Muscle of arm (tissue), 12 donors: ENCODE results near the gene AKAP10. TPM values are rescaled to one million over a fixed set of nuclear protein-coding genes. Genes with fewer than 3 reads are reported as not detected.
"Not testable (repeated sequence)": the region's sequence is repeated elsewhere in the genome, so short reads cannot be mapped to it uniquely, and the experiment has no call there.

Experiments
- DNase-seq: peaks from one replicate; pipeline ENCODE4 v3.0.0-alpha.2; 2013
- polyA plus RNA-seq, 12 donors: library from polyadenylated mRNA; unstranded; fragments of 120-200 nt; gene quantifications; one replicate each; pipeline ENCODE4 v1.2.1, GENCODE V29; 2013; ENCODE audit not compliant: insufficient read length in 12 of 12

AKAP10 gene
- polyA plus RNA-seq, 12 donors, result 16.7 to 23.5 (median 20.6) TPM; not detected in 1

DNA sequence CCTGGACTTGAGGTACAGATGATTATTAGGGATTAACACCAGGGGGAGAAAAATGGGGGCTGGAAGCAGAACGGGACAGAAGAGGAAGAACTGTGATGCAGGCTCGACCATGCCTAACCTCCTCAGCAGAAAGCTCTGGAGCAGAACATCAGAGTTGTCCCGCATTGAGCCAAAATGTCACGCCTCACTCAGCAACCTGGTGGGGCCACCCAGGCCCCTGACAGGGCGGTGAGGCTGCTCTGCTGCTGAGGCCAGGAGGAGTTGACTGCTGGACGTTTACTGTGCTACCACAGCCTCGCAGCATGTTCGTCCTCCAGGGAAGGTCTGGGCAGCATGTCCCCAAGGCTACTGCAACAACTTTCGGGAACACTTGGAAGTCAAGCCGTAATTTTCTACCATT, 103.4 kb downstream of the AKAP10 start:
- DNase-seq, result no peak

- no peak for DNase-seq
Measured at GRCh38 chr17:19873346-19873745, 104.3 kb downstream of the AKAP10 start.

DNA sequence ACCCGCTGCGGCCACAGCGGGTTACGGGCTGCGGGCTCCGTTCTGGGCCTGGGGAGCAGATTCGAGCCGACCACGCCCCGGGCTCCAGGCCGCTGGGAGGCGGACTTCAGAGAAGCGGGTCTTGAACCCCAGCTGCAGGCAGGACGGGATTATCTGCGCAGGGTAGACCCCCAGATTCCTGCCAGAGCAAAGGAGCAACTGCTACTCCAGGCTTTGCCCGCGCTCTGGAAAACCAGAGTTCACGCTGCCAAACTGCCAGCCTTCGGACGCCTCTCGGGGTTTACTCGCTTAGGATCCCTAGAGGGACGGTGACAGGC, 109.6 kb downstream of the AKAP10 start:
- no peak for DNase-seq

GRCh38 chr17:19867329-19868078, 110.1 kb downstream of the AKAP10 start, which contains the start of gene ULK2:
TSS of gene ULK2 (minus strand) at chr17:19867936. CDS start at chr17:19867417, 519 bp downstream.
- peak; percentile 64 for DNase-seq

DNA sequence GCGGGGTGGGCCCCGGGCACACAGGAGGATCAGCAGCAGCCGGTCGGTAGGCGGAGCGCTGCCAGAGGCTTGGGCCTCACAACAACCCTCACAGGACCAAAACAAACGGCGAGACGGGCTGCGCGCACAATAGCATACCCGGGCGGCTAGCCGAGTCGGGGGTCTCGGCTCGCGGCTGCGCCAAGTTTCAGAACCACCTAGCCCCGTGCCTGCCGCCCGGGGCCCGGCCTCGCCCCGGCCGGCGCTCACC, 110.6 kb downstream of the AKAP10 start:
- peak; percentile 65 for DNase-seq

- no peak for DNase-seq
Measured at GRCh38 chr17:19865021-19865420, 112.6 kb downstream of the AKAP10 start.

DNA sequence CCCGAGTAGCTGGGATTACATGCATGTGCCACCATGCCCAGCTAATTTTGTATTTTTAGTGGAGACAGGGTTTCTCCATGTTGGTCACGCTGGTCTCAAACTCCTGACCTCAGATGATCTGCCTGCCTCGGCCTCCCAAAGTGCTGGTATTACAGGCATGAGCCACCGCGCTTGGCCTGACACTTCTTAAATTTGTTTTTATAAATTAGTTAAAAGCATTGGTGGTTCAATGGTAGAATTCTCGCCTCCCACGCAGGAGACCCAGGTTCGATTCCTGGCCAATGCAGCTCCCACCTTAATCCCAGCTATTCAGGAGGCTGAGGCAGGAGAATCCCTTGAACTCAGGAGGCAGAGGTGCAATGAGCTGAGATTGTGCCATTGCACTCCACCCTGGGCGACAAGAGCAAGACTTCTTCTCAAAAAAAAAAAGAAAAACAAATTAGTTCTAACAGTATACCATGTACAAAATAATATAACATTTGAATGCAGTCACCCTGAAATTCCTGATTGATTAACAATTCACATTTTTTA, 116.9 kb downstream of the AKAP10 start:
- DNase-seq, result not testable (repeated sequence)

- DNase-seq, result no peak
Measured at GRCh38 chr17:19857640-19858039, 120.0 kb downstream of the AKAP10 start.

Other genes with a start within 250 kb of the AKAP10 start
- gene ALDH3A1, start 229.5 kb downstream of the AKAP10 start, polyA plus RNA-seq, result under 1 TPM in 7 of 12 donors, not detected in 5; 0.08 to 0.38 (median 0.18) TPM
- 10 to 100 TPM in 11 of 12 donors, not detected in 1; 19.0 to 47.7 (median 24.5) TPM for gene ULK2, start 109.9 kb downstream of the AKAP10 start, polyA plus RNA-seq
- 10 to 100 TPM in 1 of 12 donors, 1 to 10 TPM in 10, not detected in 1; 5.7 to 16.3 (median 7.9) TPM for gene SPECC1, start 31.5 kb upstream of the AKAP10 start, polyA plus RNA-seq